HepG2 (cell line): Measurements from ENCODE around the gene CTSA. TPM values are rescaled to one million over a fixed set of nuclear protein-coding genes. Genes with fewer than 3 reads are reported as not detected.

Source experiments
- BRCA1 ChIP-seq: sonication (generic); formaldehyde crosslinking; IDR thresholded peaks from 2 replicates; pipeline ENCODE4 v1.4.0; 2020; ENCODE audit warnings: missing genetic modification reagents
- EEA1 ChIP-seq: sonication (generic); formaldehyde crosslinking; IDR thresholded peaks from 2 replicates; pipeline ENCODE4 v1.5.1; 2020; ENCODE audit warnings: mild to moderate bottlenecking, missing genetic modification reagents, borderline replicate concordance
- FOSL2 ChIP-seq: sonication (generic); formaldehyde crosslinking; IDR thresholded peaks from 2 replicates; pipeline ENCODE4 v1.4.0; 2020; ENCODE audit warnings: missing genetic modification reagents
- GMEB2 ChIP-seq: IDR thresholded peaks from 2 replicates; pipeline ENCODE4 v1.6.1; 2016; ENCODE audit warnings: missing biosample characterization, missing genetic modification reagents, low read depth
- GPN1 ChIP-seq: sonication (generic); formaldehyde crosslinking; IDR thresholded peaks from 2 replicates; pipeline ENCODE4 v1.5.1; 2020; ENCODE audit warnings: missing genetic modification reagents, borderline replicate concordance
- HCFC1 ChIP-seq: fragments of 150-350 bp; IDR thresholded peaks from 2 replicates; pipeline ENCODE4 v1.6.1; 2014; ENCODE audit warnings: low read depth, low read length
- HDAC6 ChIP-seq: fragments of 200-600 bp; sonication (generic); IDR thresholded peaks from 2 replicates; pipeline ENCODE4 v1.7.0; 2017; ENCODE audit warnings: mild to moderate bottlenecking, antibody characterized with exemption, low read length, low read depth
- HNF1B ChIP-seq: sonication (generic); formaldehyde crosslinking; IDR thresholded peaks from 2 replicates; pipeline ENCODE4 v1.5.1; 2020; ENCODE audit warnings: mild to moderate bottlenecking, moderate library complexity, missing genetic modification reagents
- MAFG ChIP-seq: sonication (generic); formaldehyde crosslinking; IDR thresholded peaks from 2 replicates; pipeline ENCODE4 v1.5.1; 2020; ENCODE audit warnings: mild to moderate bottlenecking, missing genetic modification reagents
- NFATC3 ChIP-seq: sonication (generic); formaldehyde crosslinking; IDR thresholded peaks from 2 replicates; pipeline ENCODE4 v1.5.1; 2020; ENCODE audit warnings: mild to moderate bottlenecking, missing genetic modification reagents
- PLRG1 ChIP-seq: fragments of 450-650 bp; conservative IDR thresholded peaks from 2 replicates; pipeline ENCODE4 v1.6.1; 2016
- TBP ChIP-seq: sonication (generic); formaldehyde crosslinking; IDR thresholded peaks from 2 replicates; pipeline ENCODE4 v1.5.0; 2020; ENCODE audit warnings: missing genetic modification reagents
- ZBTB40 ChIP-seq, 2 experiments: fragments of 450-650 bp in 1 of 2; sonication (generic) in 1 of 2; formaldehyde crosslinking in 1 of 2; IDR thresholded peaks; 2 replicates each; pipeline versions ENCODE4 v1.6.1 to v1.8.0; 2016 to 2022; ENCODE audit warnings: antibody characterized with exemption in 1 of 2, mild to moderate bottlenecking in 1 of 2, missing genetic modification reagents in 1 of 2
- ZNF225 ChIP-seq: sonication (generic); formaldehyde crosslinking; IDR thresholded peaks from 2 replicates; pipeline ENCODE4 v1.4.0; 2020; ENCODE audit warnings: mild to moderate bottlenecking, missing genetic modification reagents
- ZNF552 ChIP-seq: sonication (generic); formaldehyde crosslinking; IDR thresholded peaks from 2 replicates; pipeline ENCODE4 v1.9.0; 2022; ENCODE audit warnings: missing genetic modification reagents, mild to moderate bottlenecking, borderline replicate concordance
- polyA plus RNA-seq, 8 experiments: library from polyadenylated mRNA; depleted of rRNA in 3 of 8; stranded (reverse) in 7 of 8; unstranded in 1 of 8; fragments of >200 nt; fragmentation: Illumina TruSeq in 4 of 8; extraction: Trizol in 4 of 8; gene quantifications; 2 replicates each; pipeline versions ENCODE4 v1.2.1 to v1.2.3, GENCODE V29; 2011 to 2016; ENCODE audit warnings: low read depth in 4 of 8, missing spikeins in 1 of 8, mixed read lengths in 1 of 8; ENCODE audit not compliant: insufficient read depth in 1 of 8
- total RNA-seq, 5 experiments: library from RNA; depleted of rRNA; stranded (reverse); fragments of >200 nt; fragmentation: Illumina TruSeq; extraction: Trizol; gene quantifications; 2 replicates each; pipeline ENCODE4 v1.2.3, GENCODE V29; 2016; ENCODE audit warnings: low read depth in 1 of 5
- TF ChIP-seq, protein P1 (sequence below): sonication (generic); formaldehyde crosslinking; IDR thresholded peaks from 2 replicates; pipeline ENCODE4 v1.4.0; 2020; ENCODE audit warnings: missing genetic modification reagents, mild to moderate bottlenecking, borderline replicate concordance

CTSA gene
- total and polyA plus RNA-seq, 2 of the 13 experiments (the other 11 are each of a cell fraction or from before 2014, with no cell fraction given) = 202 to 231 TPM

DNA sequence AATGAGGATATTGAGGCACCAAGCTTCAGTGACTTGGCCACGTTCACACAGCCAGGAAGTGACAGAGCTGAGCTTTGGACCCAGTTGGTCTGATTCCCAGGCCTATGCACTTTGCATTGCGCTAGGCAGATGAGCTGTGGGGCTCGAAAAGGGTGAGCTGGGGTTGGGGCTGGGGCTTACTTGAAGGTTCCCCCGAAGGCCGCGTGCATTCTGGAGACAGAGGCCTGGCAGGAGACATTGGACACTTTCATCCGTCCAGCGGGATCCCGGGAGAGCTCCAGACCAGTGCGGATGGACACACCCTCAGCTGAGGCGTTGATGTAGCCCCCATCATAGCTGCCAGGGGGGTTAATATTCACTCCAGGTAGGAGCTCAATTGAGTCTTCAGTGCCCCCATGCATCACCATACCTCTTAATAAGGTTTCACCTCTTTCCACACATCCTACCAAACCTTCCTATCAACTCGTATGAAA is 18.2 kb downstream of the CTSA start (continued):
- TF ChIP-seq, protein P1, sequence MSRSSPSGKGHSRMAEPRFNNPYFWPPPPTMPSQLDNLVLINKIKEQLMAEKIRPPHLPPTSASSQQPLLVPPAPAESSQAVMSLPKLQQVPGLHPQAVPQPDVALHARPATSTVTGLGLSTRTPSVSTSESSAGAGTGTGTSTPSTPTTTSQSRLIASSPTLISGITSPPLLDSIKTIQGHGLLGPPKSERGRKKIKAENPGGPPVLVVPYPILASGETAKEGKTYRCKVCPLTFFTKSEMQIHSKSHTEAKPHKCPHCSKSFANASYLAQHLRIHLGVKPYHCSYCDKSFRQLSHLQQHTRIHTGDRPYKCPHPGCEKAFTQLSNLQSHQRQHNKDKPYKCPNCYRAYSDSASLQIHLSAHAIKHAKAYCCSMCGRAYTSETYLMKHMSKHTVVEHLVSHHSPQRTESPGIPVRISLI (CRISPR knock-in tag) = no peak
- TF ChIP-seq NFATC3 (no peak), ZNF552 (0 out of 2 replicates have a peak, but pooled peaks have one; percentile 67), BRCA1 (CRISPR knock-in tag) (peak; percentile 7; the same call in 1 of the 2 replicates), GMEB2 (no peak), HDAC6 (no peak), PLRG1 (no peak), EEA1 (0 out of 2 replicates have a peak, but pooled peaks have one; percentile 81), ZBTB40 (IDR thresholded peaks at IDR 0.05) (no peak), ZBTB40 (CRISPR knock-in tag; IDR thresholded peaks at IDR 0.05) (peak; percentile 35; the same call in 1 of the 2 replicates), HCFC1 (no peak; the same call in 1 of the 2 replicates), ZNF225 (CRISPR knock-in tag) (no peak), GPN1 (no peak), TBP (CRISPR knock-in tag) (no peak), FOSL2 (CRISPR knock-in tag) (0 out of 2 replicates have a peak, but pooled peaks have one; percentile 48), MAFG (CRISPR knock-in tag) (no peak), HNF1B (CRISPR knock-in tag) (peak; percentile 78)
